ENCODE results near the gene COX19.

COX19 gene

GRCh38 chr7:979151-979550 is 3.8 kb upstream of the COX19 start:
- DNase-seq (ENCODE audit: low read depth, low spot score) = no peak

GRCh38 chr7:978416-979091 is 3.2 kb upstream of the COX19 start:
- DNase-seq (ENCODE audit: low read depth, low spot score) = no peak

GRCh38 chr7:978049-978346 is 2.6 kb upstream of the COX19 start:
- no peak for DNase-seq (ENCODE audit: low read depth, low spot score)

GRCh38 chr7:977326-978048 is 2.1 kb upstream of the COX19 start:
- no peak for DNase-seq (ENCODE audit: low read depth, low spot score)

GRCh38 chr7:976901-977325 is 1.6 kb upstream of the COX19 start:
- no peak for DNase-seq (ENCODE audit: low read depth, low spot score)

GRCh38 chr7:975702-976473 is 539 bp upstream of the COX19 start:
- DNase-seq (ENCODE audit: low read depth, low spot score) = no peak

- no peak for DNase-seq (ENCODE audit: low read depth, low spot score)
Measured at GRCh38 chr7:974172-974571, 1.2 kb downstream of the COX19 start.

GRCh38 chr7:973312-973711 is 2.0 kb downstream of the COX19 start:
- no peak for DNase-seq (ENCODE audit: low read depth, low spot score)

GRCh38 chr7:972676-973309 is 2.6 kb downstream of the COX19 start:
- no peak for DNase-seq (ENCODE audit: low read depth, low spot score)

GRCh38 chr7:972110-972509 is 3.2 kb downstream of the COX19 start:
- no peak for DNase-seq (ENCODE audit: low read depth, low spot score)

- DNase-seq (ENCODE audit: low read depth, low spot score) = no peak
Measured at GRCh38 chr7:970744-971143, 4.6 kb downstream of the COX19 start.

- DNase-seq (ENCODE audit: low read depth, low spot score) = no peak
Measured at GRCh38 chr7:969403-969802, 5.9 kb downstream of the COX19 start.

GRCh38 chr7:968205-969105 is 6.9 kb downstream of the COX19 start:
- no peak for DNase-seq (ENCODE audit: low read depth, low spot score)

- no peak for DNase-seq (ENCODE audit: low read depth, low spot score)
Measured at GRCh38 chr7:967361-968082, 7.8 kb downstream of the COX19 start.

- no peak for DNase-seq (ENCODE audit: low read depth, low spot score)
Measured at GRCh38 chr7:966291-967069, 8.9 kb downstream of the COX19 start.

GRCh38 chr7:964401-965231 is 10.7 kb downstream of the COX19 start:
- peak; percentile 67 for DNase-seq (ENCODE audit: low read depth, low spot score)

GRCh38 chr7:963236-964078 is 11.9 kb downstream of the COX19 start:
- DNase-seq (ENCODE audit: low read depth, low spot score) = no peak

Measured in ELF-1 (cell line).